ENCODE data around the gene C11orf97. TPM values are rescaled to one million over a fixed set of nuclear protein-coding genes. Genes with fewer than 3 reads are reported as not detected.
A peak's percentile ranks its signal among the peaks of the same experiment; 100 is the strongest.
"Not testable (repeated sequence)": the region's sequence is repeated elsewhere in the genome, so short reads cannot be mapped to it uniquely, and the experiment has no call there.

The C11orf97 gene, protein sequence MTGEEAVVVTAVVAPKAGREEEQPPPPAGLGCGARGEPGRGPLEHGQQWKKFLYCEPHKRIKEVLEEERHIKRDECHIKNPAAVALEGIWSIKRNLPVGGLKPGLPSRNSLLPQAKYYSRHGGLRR
- not detected for total RNA-seq

DNA sequence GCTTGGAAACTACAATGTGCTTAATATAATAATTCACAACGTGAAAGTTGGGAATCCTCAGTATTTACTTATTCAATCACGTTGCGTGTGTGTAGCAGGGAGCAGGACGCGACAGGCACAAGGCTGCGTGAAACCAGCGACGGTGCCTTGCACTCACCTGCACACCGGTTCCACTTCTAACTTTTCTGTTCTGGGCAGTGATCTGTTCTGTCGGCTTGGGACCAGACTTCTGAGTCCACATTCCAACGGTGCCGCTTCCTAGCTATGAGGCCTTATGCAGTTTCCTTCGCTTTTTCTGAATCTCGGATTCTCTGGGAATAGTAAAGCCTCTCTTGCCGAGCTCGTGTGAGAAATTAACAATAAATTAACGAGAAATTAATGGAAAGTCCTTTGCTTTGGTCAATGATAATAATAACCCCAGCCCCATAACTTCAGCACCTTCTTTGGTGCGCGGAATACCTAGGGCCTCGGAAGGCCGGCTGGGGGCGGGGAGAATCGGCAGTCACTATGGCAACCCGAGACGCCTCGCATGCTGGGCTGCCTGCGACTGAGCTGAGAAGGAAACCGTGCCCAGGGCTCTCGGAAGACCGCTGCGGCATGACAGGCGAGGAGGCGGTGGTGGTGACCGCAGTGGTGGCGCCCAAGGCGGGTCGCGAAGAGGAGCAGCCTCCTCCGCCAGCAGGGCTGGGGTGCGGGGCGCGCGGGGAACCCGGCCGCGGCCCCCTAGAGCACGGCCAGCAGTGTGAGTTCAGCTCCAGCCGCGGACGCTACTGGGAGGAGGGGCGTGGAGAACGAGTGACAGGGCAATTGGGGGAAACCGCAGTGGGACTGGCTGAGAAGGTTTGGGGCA, at the start of gene C11orf97:
Gene C11orf97 (plus strand): TSS at position 530 of the 850 bp plus-strand sequence. CDS start 68 bp downstream, at position 598.
- DNase-seq (ENCODE audit: low spot score) = peak; percentile 61

DNA sequence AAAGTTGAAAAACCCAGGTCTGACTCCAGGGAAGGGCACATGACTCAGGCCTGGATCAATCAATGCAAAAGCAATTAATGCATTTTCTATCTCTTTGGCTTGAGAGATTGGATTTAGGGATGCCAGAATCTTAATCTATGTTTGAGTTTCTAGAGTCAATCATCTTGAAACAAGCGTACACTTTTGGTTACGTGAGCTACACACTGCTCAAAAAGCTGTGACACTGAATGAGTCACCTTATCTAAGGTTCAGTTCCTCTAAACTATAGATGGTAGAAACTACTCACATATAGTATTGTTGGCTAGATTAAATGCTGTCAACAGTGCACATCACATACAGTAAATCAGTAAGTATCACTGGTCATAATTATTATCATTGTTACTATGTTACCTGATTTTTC, 42.8 kb upstream of the C11orf97 start:
- DNase-seq (ENCODE audit: low spot score) = no peak

DNA sequence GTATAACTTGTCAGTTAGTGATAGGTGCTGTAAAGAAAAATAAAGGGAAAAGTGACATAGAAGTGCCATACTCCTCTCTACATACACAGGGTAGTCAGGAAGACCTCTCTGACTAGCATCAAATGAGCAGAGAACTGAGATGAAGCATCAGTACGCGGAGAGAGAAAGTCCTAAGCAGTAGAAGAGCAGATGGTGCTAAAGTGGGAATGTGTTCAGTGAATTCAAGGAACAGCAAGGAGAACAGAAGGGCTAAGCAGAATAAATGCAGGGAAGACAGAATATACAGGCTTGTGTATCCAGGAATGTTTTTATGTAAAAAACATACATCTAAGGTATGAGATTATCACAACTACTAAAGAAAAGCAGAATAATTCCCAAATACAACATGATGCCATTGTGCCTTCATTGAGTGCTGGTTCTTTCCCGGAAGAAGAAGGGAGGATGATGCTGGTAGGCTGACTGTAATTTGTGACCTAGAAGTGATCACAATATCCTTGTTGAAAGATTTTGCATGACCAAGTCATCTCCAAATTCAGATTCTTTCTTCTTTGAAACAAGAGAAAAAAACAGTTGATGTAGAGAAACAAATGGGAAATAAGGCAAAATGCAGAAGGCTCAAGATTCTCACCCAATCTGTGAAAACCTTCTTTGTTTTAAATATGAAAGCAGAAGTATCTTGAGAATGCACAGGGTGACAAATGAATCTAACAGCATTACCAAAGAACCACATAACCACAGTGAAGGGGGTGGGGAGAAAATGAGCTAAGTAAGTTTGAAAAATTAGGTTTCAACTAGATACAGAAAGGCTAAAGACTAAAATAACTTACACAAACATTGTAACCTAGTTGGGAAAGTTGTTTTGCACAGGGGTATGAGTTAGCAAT, 39.1 kb upstream of the C11orf97 start:
- no peak for DNase-seq (ENCODE audit: low spot score)

DNA sequence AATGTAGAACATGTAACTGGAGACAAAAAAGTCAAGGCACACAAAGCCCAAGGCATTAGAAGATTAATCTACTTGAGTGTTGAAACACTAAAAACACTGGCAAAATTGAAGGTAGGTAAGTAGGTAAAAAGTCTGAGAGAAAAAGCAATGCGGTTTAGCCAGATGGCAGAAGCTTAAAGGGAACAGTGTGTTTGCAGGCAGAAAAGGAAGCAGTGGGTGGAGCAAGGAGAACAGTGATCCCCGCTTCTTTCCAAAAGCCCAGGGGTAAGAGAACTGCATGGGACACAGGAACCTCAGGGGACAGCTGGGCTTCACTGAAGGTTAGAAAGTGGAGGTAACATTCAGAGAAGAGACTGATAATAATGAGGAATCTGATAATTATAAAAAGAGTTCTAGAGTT, 34.6 kb upstream of the C11orf97 start:
- no peak for DNase-seq (ENCODE audit: low spot score)

DNA sequence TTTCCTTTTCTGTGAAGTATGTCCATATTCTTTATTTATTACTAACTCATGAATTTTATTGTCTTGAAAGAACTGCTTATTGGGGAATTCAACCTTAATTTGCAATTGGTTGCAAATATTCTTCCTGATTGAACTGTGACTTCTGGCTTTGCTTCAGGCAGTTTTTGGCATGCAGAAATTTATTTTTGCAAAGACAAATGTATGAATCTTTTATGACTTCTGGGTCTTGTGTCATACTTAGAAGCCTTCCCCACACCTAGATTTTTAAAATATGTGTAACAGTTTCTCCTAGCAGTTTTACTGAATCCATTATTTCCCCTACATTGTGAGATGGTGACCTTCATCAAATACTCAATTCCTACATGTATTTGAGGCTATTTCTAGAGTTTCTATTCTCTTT, 30.9 kb upstream of the C11orf97 start:
- DNase-seq (ENCODE audit: low spot score) = no peak

DNA sequence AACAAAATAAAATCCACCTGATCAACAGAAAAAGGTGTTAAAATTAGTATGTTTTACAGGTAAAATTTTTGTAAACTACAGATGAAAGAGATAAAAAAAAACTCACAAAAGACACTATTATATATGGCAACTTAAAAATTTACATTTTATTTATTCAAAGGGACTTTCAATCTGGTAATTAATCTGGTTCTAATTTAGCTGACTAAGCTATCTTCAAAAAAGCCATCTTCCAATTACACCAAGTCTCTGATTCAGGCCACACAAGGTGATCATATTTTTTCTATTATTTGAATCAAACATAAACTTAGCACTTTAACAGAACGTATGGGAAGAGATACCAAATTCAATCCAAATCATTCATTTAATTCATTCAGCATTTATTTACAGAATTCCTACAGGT, 26.2 kb upstream of the C11orf97 start:
- no peak for DNase-seq (ENCODE audit: low spot score)

DNA sequence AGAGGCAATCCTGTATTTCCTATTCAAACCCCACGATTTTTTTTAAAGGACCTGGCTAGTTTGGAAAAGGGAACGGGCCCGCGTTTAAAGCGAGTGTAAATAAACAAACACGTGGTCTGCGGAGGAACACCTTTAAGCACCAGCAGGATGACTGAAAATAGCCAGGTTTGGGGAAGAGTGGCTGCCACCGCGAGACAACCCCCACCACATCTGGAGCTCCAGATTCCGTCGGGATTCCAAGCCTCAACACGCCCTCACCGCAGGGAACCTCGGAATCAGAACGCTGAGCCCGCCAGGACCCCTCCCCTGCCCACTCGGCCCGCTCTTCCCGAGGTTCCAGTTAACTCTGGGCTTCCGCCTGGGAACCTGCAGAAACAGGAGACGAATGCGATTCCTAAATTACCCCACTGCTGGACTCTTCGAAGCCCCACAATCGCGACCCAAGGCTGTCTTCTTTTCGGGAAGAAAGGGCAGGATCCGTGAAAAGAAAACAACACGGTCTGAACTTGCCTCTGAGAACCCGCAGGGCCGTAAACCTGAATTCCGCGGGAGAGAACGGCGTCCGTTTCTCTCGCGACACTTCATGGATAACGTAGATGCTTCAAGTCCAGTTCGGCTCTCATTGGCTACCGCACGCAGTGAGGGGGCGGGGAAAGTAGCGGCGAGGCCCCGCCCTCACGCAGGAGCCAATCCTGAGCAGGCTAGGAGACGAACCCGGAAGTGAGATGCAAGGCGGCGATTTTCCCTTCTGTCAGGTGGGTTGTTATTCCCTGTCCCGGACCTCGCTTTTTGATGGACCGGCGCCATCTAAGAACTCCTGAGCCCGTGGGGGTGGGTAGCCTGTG, 18.8 kb upstream of the C11orf97 start, which contains the start of the genes ANKRD49 and MRE11:
Gene ANKRD49 (plus strand): TSS at position 704 of the 845 bp plus-strand sequence. CDS start 2,710 bp downstream, outside the sequence.
Gene MRE11 (minus strand): TSS at position 564 of the 845 bp plus-strand sequence. CDS start 1,043 bp downstream, outside the sequence.
- peak; percentile 99 for DNase-seq (ENCODE audit: low spot score)

DNA sequence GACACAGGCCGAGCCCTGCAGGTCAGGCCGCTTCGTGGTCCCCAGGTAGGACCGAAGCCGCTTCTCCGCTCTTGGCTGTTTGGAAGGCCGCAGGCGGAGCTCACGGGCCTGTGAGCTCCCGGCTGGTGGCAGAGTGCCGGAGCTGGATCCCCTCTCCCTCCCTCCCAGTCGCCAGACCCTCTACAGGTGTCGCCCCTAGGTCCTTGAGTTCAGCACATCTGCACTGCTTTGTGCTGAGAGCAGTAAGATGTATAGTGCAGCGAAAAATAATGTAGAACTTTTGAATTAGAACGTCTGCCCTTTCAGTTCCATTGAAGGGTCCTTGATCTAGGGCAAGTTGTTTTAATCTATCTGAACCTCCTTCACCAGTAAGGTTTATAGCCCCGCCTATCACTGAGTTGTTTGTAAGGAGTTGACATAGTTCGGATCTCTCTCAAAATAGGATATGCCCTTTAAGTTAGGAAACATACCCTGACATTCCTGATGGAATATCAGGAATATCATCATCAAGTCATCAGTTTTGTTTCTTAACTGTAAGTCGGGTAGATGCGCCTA, 18.1 kb upstream of the C11orf97 start:
- no peak for DNase-seq (ENCODE audit: low spot score)

DNA sequence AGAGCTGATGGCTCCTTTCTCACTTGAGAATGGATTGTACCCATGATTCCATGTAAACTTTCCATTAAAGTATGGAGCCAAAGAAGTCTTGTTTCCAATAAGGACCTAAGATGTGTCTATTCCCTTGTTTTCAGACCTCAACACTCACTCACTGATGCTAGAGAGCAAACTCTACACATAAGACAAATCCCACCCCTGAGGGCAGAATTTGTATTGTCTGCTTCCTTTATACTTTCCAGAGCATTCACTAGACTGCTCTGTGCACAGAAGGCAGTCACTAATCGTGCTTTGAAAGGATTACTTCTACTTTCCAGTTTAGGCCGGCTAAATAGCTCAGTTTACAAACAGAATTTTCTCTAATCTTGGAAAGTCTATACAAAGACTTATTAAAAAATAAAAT, 12.1 kb upstream of the C11orf97 start:
- no peak for DNase-seq (ENCODE audit: low spot score)

DNA sequence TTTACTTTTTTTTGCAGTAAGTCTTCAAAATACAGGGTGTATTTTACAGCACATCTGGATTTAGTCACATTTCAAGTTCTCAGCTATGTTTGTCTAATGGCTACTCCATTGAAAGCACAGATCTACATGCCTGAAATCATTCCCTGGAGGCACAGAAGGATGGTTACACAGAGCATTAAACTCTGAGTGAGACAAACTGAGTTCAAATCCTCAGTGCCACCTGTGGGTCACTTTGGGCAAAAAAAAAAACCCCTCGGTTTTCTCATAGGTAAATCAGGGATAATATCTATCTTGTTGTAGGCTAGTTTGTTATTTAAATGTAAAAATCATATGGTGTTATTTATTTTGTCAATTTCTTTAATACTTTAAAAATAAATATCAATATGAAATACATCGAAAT, 10.7 kb upstream of the C11orf97 start:
- no peak for DNase-seq (ENCODE audit: low spot score)

DNA sequence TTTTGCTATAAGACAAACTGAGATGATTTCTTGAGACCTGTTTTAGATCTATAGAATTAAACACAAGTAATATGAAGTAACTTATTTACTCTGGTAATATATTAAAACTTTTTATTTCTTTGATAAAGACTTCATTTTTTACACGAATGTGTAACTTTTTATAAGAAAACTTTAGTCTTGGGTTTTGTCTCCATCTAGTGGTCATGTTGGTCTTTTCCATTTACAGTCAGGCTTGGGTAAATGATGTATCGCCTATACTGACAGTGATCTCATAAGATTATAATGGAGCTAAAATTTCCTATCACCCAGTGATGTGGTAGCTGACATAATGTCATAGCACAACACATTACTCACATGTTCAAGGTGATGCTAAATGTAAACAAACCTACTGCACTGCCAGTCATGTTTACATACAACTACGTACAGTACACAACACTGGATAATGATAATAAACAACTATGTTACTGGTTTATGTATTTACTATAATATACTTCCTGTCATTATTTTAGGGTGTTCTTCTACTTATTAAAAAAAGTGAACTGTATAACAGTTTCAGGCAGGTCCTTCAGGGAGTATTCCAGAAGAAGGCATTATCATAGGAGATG, 7.5 kb upstream of the C11orf97 start:
- no peak for DNase-seq (ENCODE audit: low spot score)

DNA sequence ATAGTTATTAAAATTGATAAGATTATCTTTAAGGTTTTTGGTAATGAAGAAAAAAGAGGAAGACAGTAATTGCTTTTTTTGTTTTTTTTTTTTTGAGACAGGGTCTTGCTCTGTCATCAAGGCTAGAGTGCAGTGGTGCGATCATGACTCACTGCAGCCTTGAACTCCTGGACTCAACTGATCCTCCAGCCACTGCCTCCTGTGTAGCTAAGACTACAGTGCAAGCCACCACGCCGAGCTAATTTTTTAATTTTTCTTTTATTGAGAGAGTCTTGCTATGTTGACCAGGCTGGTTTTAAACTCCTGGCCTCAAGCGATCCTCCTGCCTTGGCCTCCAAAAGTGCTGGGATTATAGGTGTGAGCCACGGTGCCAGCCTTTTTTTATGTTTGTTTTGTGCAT, 5.7 kb upstream of the C11orf97 start:
- not testable (repeated sequence) for DNase-seq (ENCODE audit: low spot score)

DNA sequence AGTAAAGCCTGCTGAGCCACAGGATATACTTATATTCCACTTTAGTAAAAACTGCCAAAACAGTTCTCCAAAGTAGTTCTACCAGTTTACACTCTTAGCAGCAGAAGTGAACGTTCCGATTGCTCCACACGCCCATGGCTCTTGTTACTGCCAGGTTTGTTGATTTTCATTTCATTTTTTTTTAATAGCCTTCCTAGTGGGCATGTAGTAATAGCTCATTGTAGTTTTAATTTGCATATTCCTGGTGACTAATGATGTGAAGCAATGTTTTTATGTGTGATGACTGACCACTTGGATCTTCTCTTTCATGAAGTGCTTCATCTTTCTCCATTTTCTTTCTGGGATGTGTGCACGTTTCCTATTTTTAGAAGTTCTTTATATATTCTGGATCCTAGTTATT, 4.8 kb upstream of the C11orf97 start:
- no peak for DNase-seq (ENCODE audit: low spot score)

DNA sequence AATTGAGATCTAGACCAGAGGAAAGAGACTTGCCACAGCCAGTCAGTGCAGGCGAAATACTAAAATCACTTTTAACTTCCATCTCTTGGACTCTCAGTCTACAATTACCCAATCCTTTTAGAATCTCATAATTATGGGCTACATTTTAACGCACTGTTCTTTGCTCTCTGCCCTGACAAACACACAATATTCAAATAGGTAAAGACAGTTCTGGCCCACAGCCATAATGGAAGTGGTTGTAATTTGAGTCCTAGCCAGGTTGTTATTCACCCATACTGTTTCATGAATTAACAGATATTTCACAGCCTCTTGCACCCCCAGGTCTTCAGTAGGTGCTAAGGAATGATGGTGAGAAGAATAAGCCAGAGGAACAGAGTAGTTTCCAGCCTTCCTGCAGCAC, 830 bp downstream of the C11orf97 start:
- no peak for DNase-seq (ENCODE audit: low spot score)

DNA sequence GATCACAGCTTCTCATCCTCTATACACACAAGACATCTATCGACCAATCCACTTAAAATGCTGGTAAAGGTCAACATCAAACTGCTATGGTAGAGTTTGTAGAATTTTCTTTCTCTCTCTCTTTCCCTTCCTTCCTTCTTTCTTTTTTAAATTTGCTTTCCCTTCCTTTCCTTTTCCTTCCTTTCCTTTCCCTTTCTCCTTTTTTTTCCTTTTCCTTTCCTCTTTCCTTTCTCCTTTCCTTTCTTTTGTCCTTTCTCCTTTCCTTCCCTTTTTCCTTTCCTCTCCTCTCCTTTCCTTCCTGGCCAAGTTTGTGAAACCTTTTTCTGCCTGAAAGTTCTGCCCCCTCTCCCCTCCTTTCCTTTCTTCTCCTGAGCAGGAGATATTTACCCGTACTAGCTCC, 3.1 kb downstream of the C11orf97 start:
- DNase-seq (ENCODE audit: low spot score) = no peak

DNA sequence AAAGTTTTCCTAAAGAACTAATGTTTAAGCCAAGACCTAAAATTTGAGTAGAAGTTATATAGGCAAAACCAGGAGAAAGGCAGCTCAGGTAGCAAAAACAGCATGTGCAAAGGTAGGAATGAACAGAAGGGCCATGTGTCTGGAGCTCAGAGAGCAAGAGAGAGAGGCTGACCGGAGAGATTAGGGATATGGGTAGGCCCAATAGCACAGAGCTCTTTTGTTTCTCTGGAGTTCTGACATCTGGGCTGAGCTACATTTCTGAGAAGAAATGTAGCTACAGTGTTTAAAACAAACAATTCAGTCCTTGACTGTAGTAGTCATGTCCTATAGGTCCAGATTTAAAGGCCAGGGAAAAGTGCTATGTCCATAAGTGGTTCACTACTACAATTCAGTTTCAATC, 4.5 kb downstream of the C11orf97 start:
- no peak for DNase-seq (ENCODE audit: low spot score)

DNA sequence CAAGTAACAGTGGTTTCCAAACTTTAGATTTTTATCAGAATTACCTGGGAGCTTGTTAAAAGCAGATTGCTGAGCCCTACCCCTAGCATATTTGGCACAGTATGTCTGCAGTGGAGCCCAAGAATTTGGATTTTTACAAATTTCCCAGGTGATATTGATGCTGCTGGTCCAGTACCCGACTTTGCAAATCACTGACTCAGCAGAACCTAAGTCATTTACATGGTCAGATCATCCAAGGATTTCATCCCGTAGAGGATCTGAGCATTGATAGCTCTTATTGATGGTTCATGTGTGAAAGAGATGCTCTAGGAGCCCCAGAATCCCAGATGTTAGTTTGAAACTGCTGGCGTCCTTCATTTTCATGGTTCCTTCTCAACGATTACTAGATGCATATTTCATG, 6.0 kb downstream of the C11orf97 start:
- DNase-seq (ENCODE audit: low spot score) = no peak

DNA sequence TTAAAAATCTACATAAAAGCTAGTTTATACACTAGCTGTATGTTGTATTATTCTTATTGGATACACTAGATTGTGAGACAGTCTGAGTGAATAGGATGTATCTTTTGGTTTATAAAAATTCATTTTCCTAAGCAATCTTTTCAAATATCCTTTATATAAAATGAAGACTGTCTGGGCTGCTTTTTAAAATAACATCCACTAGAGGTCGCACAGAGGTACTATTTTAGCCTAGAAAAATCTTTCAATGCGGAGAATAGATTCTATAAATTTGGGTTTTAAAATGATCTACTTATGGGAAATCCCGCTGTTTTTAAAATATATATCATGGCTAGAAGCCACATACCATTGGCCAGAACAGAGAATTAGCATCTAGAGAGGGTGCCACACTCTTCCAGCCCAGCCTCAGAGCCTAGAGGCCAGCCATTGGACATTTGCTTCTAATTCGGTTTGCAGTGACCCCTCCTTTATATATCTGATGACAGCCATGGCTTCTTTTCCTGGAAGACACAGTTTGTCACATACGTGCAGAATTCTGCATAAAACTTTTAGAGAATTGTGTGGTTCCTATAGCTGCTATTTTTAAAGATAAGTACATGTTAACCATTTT, 7.3 kb downstream of the C11orf97 start:
- DNase-seq (ENCODE audit: low spot score) = no peak

DNA sequence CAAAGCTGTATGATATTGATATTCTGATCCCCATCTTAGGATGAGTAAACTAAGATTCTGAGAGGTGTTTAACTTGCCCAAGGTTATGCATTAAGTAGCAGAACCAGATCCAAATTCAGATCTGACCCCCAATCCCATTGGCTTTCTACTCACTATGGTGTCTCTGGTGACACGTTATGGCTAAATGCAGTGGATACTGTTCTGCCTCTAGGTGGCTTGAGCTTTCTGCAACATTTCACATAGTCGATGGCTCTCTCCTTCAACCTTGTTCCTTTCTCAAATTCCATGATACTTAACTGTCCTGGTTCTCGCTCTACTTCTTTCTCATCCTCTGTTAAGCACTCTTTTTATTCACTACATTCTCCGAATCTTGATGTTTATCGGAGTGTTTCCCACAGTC, 9.4 kb downstream of the C11orf97 start:
- no peak for DNase-seq (ENCODE audit: low spot score)

DNA sequence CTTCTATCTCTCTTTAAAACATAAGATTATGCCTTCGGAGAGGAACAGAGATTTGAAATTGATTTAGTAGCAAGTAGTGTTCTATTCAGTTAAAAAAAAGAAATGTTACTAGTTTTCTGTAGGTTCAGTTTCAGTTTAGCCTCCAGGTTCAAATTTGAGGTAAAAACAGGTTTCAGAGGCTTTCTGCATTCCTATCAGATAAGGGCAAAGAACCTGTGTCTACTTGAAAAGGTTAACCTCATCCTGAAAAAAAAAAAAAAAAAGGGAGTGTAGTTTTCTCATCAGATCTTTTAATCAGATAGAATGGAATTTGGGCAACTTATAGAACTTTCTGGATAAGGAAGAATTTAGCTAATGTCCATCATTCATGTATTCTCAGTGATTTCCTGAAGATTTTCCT, 12.1 kb downstream of the C11orf97 start:
- DNase-seq (ENCODE audit: low spot score) = no peak
